GM19099 (cell line): ENCODE results near the gene ENSA.

Experiments
- POLR2A ChIP-seq: IDR thresholded peaks from 3 replicates; pipeline ENCODE4 v1.6.1; 2011; ENCODE audit warnings: low read depth; ENCODE audit not compliant: insufficient read length; ENCODE audit errors: extremely low read depth

ENSA gene

GRCh38 chr1:150620919-150621318 is 8.5 kb downstream of the ENSA start:
- TF ChIP-seq POLR2A: no peak

GRCh38 chr1:150619576-150620509 is 9.6 kb downstream of the ENSA start:
- TF ChIP-seq POLR2A: no peak

GRCh38 chr1:150615346-150616201 is 13.8 kb downstream of the ENSA start:
- no peak for TF ChIP-seq POLR2A

GRCh38 chr1:150613061-150613920 is 16.1 kb downstream of the ENSA start:
- no peak for TF ChIP-seq POLR2A

GRCh38 chr1:150612014-150612345 is 17.4 kb downstream of the ENSA start:
- TF ChIP-seq POLR2A: no peak

GRCh38 chr1:150610576-150610975 is 18.8 kb downstream of the ENSA start:
- no peak for TF ChIP-seq POLR2A

GRCh38 chr1:150609732-150610131 is 19.7 kb downstream of the ENSA start:
- TF ChIP-seq POLR2A: no peak

- no peak for TF ChIP-seq POLR2A
Measured at GRCh38 chr1:150606463-150607142, 22.8 kb downstream of the ENSA start.

- TF ChIP-seq POLR2A: no peak
Measured at GRCh38 chr1:150604226-150604588, 25.2 kb downstream of the ENSA start.

- TF ChIP-seq POLR2A: no peak
Measured at GRCh38 chr1:150603711-150604110, 25.7 kb downstream of the ENSA start.

GRCh38 chr1:150601540-150601939 is 27.9 kb downstream of the ENSA start:
- no peak for TF ChIP-seq POLR2A

GRCh38 chr1:150596976-150597375 is 32.4 kb downstream of the ENSA start:
- no peak for TF ChIP-seq POLR2A

GRCh38 chr1:150596095-150596892 is 33.1 kb downstream of the ENSA start:
- no peak for TF ChIP-seq POLR2A

GRCh38 chr1:150582371-150582770 is 47.0 kb downstream of the ENSA start:
- TF ChIP-seq POLR2A: no peak
